GM19328 (cell line): ENCODE data around the gene FGGY.
A peak's percentile ranks its signal among the peaks of the same experiment; 100 is the strongest.
"Not testable (repeated sequence)": the region's sequence is repeated elsewhere in the genome, so short reads cannot be mapped to it uniquely, and the experiment has no call there.

Experiments used
- ATAC-seq: cut with Tn5 transposase; IDR thresholded peaks from one replicate; pipeline ENCODE4 v1.9.1; 2021; ENCODE audit warnings: mild to moderate bottlenecking, moderate library complexity; ENCODE audit not compliant: unreplicated experiment

The FGGY gene

DNA sequence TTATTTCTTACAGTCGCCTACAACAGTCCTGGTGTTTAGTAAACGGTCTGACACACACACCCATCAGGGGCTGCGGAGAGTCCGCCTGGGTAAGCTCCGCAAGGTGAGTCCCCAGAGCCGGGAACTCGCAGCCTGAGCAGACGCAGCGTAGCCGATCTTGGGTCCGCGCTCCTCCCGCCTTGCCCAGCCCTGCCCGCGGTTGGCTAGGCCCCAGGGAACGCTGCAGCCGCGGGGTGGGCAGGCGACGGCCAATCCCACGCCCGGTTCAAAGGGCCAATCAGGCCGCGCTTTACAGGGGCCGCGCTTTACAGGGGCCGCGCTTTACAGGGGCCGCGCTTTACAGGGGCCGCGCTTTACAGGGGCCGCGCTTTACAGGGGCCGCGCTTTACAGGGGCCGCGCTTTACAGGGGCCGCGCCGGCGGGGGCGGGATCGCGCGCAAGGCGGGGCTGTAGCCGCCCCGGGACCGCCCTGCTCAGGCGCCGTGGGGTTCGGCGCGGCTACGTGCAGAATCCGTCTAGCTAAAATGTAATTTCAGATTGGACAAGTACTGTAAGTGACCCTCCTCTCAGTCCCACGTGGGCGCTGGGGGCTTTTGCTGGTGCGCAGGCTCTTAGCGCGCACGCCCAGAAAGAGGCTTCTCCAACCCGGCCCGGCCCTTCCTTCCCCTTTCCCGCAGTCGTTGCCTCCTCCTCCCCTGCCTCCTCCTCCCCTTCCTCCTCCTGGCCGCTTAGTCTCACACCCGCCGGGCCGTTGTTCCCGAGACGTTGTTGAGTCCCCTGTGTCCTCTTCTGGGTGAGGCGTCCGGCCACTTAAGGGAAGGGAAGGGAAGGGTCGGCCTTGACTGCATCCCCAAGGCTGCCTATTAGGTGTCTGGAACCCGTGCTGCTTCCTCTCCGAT, at the start of gene FGGY:
Gene FGGY (plus strand): TSS at position 737 of the 899 bp plus-strand sequence. CDS start 24,456 bp downstream, outside the sequence.
- peak; percentile 92 for ATAC-seq

GRCh38 chr1:59248758-59249157, 48.1 kb upstream of the FGGY start:
- ATAC-seq = no peak

GRCh38 chr1:59249396-59250137, 47.3 kb upstream of the FGGY start:
- no peak for ATAC-seq

- not testable (repeated sequence) for ATAC-seq
Observed at GRCh38 chr1:59251061-59251460, 45.8 kb upstream of the FGGY start.

- ATAC-seq = not testable (repeated sequence)
Observed at GRCh38 chr1:59256429-59256828, 40.5 kb upstream of the FGGY start.

- no peak for ATAC-seq
Observed at GRCh38 chr1:59258412-59259032, 38.4 kb upstream of the FGGY start.

DNA sequence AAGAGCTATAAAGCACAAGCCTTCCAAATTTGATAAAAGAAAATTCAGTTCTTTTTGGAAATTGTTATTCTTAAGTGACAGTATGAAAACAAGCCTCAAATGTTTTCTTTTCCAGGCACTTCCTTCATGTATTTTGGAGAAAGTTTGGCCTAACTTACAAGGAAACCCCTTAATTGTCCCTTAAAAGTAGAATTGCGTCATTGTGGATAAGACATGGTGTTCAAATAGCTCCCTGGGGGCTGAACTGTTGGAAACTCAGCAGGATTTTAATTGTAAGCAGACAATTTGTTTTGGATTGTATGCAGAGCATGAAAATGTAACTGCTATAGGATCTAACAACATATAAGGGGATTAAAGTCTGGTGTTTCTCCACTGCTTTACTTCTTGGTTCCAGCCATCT, 35.4 kb upstream of the FGGY start:
- ATAC-seq = no peak

GRCh38 chr1:59262631-59263030, 34.3 kb upstream of the FGGY start:
- no peak for ATAC-seq

DNA sequence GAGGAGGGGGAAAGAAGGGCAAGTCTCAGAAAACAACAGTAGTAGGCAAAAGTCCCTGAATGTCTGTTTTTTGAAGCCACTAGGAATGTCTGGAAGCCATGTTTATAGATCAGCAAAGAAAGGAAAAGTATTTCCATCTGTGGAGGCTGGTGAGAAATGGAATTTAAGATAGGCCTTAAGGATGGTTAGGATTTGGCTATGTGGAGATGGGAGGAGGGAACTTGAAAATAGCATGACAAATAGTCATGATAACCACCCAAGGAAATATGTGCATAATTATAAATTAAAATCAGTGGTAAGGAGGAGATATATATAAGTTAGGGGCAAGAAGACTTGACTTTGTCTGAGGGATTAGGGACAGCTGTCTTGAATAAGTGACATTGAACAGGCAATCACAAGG, 33.8 kb upstream of the FGGY start:
- no peak for ATAC-seq

DNA sequence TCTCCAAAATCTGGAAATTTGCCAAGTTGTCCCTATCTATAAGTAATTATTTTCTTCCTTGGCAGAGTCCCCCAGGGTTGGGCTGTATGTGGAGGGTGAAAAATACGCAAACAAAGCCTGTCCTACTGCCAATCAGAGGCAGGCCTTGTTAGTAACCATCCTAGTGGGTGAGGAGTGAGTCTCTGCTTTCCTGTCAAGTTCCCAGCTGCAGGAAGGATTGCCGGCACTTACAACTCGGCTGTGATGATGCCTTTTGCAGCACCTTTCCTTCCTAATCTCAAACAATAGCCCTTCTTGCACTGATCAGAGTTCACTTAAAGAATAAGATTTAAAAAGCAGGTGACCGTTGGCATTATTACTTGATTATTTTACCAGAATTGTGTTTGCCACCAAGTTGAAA, 31.3 kb upstream of the FGGY start:
- no peak for ATAC-seq

GRCh38 chr1:59266180-59266926, 30.5 kb upstream of the FGGY start:
- ATAC-seq = peak; percentile 85

DNA sequence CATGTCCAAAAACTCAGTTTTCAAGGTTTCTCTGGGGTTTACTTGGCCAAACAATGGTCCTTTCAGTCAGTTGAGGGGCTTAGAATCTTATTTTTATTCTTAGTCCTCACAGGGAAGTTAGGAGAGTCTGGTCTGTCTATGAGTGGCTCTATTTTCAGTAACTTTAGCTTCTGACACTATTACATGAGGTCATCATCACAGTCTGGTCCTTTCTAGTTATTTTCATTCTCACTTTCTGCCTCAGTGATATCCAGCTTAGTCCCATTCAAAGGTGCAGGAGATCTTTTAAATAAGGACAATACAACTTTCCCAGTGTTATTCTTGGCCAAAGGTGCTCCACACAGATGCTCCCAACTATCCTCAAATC, 30.0 kb upstream of the FGGY start:
- ATAC-seq = no peak

DNA sequence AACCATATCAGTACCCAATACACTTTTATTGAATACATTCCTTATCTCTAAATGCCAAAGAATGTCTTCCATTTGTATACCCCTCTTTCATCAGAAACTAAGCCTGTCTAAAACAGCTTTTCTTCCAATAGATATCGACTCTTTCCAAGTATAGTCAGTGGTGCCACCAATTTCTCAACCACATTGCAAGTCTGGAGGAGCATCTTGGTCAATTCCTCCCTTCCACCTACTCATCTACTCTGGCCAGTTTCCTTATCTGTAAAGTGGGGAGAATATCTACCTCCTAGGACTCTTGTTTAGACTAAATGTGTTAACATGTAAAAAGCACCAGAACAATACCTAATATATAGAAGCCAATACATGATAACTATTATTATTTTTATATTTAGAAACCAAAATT, 28.5 kb upstream of the FGGY start:
- no peak for ATAC-seq

GRCh38 chr1:59271561-59272260, 25.2 kb upstream of the FGGY start:
- ATAC-seq = no peak

DNA sequence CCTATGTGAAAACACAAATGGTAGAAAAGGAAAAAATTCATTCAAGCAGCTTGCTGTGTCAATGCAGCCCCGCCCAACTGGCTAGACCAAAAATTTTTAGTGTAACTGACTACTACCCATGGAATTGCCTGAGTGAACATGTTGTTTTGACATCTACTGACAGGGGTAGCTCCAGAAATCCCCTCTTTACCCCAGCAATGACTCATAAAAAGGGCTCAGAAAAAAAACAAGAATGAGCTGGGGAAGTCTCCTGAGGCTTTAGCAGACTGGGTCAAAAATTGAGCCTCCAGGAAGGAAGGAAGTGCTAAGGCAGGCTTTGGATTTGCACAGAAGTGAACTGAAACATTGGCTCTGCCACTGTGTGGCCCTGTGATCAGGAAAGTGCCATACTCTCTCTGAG, 24.4 kb upstream of the FGGY start:
- no peak for ATAC-seq

- ATAC-seq = no peak
Observed at GRCh38 chr1:59276439-59276851, 20.4 kb upstream of the FGGY start.

DNA sequence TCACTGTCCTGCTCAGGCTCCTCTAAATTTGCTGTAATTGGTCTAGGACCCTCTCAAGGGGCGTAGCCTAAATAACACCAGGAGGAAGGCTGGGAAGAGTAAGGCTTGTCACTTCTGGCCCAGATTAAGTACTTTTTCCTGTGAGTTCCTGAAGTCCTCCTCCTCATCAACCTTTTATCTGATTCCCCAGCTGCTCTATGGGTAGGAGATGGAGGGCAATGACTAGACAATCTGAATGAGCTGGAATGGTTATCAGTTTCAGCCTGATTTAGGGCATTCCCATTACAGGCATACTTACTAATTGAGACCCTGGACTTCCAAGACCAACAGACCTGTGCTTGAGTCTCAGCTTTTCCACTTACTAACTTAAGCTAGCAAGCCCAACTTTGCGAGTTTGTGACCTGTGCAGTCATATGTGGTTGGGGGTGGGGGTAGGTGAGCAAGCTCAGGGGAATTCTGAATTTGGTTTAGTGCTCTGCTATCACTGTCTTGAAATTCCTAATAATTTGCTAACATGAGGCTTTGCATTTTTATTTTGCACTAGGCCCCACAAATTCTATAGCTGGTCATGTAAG, 18.0 kb upstream of the FGGY start:
- no peak for ATAC-seq

DNA sequence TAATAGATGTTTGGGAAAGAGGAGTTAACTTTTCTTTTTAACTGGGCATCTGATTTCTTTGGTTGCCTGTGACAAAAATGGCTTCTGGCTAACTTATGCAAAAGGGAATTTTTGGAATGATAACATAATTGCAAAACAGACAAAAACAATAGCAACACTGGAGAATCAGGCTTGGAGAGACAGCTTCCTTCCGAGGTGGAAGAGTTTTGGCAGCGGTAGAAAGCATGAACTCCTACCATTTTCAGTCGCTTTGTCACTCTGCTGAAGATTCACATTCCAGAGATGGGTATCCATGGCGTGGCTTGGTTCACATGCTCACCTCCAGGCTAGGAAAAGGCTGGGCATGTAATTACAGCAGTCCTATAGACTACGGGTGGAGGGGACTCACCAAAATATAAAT, 17.2 kb upstream of the FGGY start:
- no peak for ATAC-seq

DNA sequence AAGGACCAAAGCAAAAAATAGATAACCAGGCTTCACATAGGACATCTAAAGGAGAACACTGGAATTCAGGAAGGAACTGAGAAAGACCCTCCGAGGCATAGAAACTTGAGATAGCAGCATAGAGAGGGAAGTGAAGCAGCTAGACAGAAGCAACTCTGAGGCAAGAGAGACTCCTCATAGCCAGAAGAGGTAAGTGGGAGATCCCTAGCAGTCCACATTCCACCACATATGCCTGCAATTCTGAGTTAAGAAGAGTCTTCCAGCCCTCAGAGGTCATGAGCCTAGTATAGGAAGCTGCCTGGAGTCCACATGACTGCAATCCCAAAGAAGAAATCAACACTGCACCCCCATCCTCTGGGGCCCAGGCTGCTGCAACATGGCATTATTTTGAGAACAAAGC, 13.9 kb upstream of the FGGY start:
- ATAC-seq = no peak

- no peak for ATAC-seq
Observed at GRCh38 chr1:59285691-59286090, 11.2 kb upstream of the FGGY start.
